Spinal cord (tissue), 10 donors: ENCODE results near the gene THOC7. TPM values are rescaled to one million over a fixed set of nuclear protein-coding genes. Genes with fewer than 3 reads are reported as not detected.

Experiments
- DNase-seq, 6 donors: peaks; one replicate each; pipeline versions ENCODE4 v3.0.0 to v3.0.0-alpha.2; 2013 to 2015; ENCODE audit warnings: low spot score in 6 of 6, low read depth in 4 of 6
- H3K27ac ChIP-seq: one replicate; pipeline ENCODE4 v1.5.1; 2013; ENCODE audit warnings: low read depth, low read length, control low read depth
- H3K27me3 ChIP-seq: one replicate; pipeline ENCODE4 v1.6.1; 2013; ENCODE audit warnings: low read length; ENCODE audit not compliant: control insufficient read depth, insufficient read depth
- H3K36me3 ChIP-seq: one replicate; pipeline ENCODE4 v1.6.1; 2013; ENCODE audit warnings: low read length; ENCODE audit not compliant: control insufficient read depth, insufficient read depth
- H3K4me1 ChIP-seq: one replicate; pipeline ENCODE4 v1.6.1; 2013; ENCODE audit warnings: low read length; ENCODE audit not compliant: control insufficient read depth, insufficient read depth
- H3K4me3 ChIP-seq: one replicate; pipeline ENCODE4 v1.5.1; 2013; ENCODE audit warnings: low read depth, low read length, control low read depth
- H3K9me3 ChIP-seq: one replicate; pipeline ENCODE4 v1.6.1; 2013; ENCODE audit warnings: low read length; ENCODE audit not compliant: control insufficient read depth, insufficient read depth
- WGBS: methylation state at CpG from one replicate; pipeline ENCODE4 v1.1.5; 2013; ENCODE audit warnings: missing lambda C conversion rate; ENCODE audit not compliant: insufficient coverage; 5-methylcytosine and 5-hydroxymethylcytosine counted together
- polyA plus RNA-seq, 2 donors: library from polyadenylated mRNA; unstranded; fragments of 120-200 nt; gene quantifications; one replicate each; pipeline ENCODE4 v1.2.1, GENCODE V29; 2013; ENCODE audit not compliant: insufficient read length in 2 of 2
- total RNA-seq, 2 donors: library from RNA; depleted of rRNA in 1 of 2; stranded (reverse); fragments of 120-200 nt in 1 of 2; fragments of >200 nt in 1 of 2; gene quantifications; one replicate each; pipeline versions ENCODE4 v1.2.3 to v1.2.4, GENCODE V29; 2013 to 2014
- donor health status: healthy.

THOC7 gene
- total and polyA plus RNA-seq, 4 donors = 47.7 to 78.9 (median 66.6) TPM

DNA sequence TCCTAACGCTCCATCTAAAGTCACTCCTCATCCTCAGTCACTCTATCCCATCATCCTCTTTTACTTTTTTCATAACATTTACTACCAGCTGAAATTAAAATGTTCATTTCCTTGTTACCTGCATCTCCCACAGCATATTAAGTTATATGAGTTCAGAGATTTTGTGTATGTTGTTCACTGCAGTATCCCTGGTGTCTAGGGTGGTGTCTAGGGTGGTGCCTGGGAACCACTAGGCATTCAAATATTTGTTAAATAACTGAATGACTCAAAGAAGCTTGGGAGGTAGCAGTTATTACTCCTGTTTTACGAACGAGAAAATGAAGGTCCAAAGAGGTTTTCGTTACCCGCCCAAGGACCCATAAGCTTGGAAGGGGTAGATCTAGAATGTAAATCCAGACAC lies 46.4 kb downstream of the THOC7 start:
- H3K27ac ChIP-seq = no peak overlapping the region
- H3K36me3 ChIP-seq = no peaks in the 10 kb centered on the region
- no peaks in the 10 kb centered on the region for H3K27me3 ChIP-seq
- no peaks in the 10 kb centered on the region for H3K9me3 ChIP-seq
- DNase-seq = no peak
- WGBS = 100% methylated on average over 1 of the region's 5 CpGs
- no peaks in the 10 kb centered on the region for H3K4me1 ChIP-seq
- no peak overlapping the region for H3K4me3 ChIP-seq

DNA sequence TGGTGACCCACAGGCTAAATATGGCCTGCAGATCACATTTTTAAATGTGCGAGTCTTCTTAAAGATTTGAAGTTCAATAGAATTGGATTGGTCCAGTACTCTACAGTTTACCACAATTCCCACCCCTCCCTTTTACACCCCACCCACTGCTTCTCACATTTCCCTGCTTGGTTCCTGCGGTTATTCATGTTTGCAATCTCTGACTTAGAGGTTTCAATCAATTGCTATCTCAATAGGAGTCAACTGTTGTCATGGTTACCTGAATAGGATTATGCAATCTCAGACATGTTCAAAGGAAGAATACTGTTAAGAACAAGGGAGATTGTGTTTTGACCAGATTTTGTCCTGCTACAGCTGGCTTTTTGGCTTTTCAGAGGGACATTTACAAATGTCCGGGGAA lies 49.4 kb downstream of the THOC7 start:
- Histone ChIP-seq H3K4me1 (no peaks in the 10 kb centered on the region), H3K27ac (no peak overlapping the region), H3K9me3 (no peaks in the 10 kb centered on the region), H3K4me3 (no peak overlapping the region), H3K36me3 (no peaks in the 10 kb centered on the region), H3K27me3 (no peaks in the 10 kb centered on the region)
- DNase-seq = peak in 2 of 6 donors; percentile 18 to 76
- no CpG with 5 or more reads among the region's 3 CpGs for WGBS

GRCh38 chr3:63809607-63810006 lies 54.0 kb downstream of the THOC7 start:
- H3K27me3 ChIP-seq = no peaks in the 10 kb centered on the region
- 100% methylated on average over 1 of the region's 6 CpGs for WGBS

GRCh38 chr3:63808633-63809032 lies 55.0 kb downstream of the THOC7 start:
- Histone ChIP-seq H3K9me3 (no peaks in the 10 kb centered on the region), H3K27ac (no peak overlapping the region), H3K27me3 (no peaks in the 10 kb centered on the region), H3K4me1 (no peaks in the 10 kb centered on the region), H3K36me3 (no peaks in the 10 kb centered on the region), H3K4me3 (no peak overlapping the region)
- no peak for DNase-seq
- WGBS = no CpG with 5 or more reads among the region's 3 CpGs

More at GRCh38 chr3:63809607-63810006, 54.0 kb downstream of the THOC7 start:
- Histone ChIP-seq H3K4me1 (no peaks in the 10 kb centered on the region), H3K27ac (no peak overlapping the region), H3K36me3 (no peaks in the 10 kb centered on the region), H3K9me3 (no peaks in the 10 kb centered on the region), H3K4me3 (no peak overlapping the region)
- no peak for DNase-seq

DNA sequence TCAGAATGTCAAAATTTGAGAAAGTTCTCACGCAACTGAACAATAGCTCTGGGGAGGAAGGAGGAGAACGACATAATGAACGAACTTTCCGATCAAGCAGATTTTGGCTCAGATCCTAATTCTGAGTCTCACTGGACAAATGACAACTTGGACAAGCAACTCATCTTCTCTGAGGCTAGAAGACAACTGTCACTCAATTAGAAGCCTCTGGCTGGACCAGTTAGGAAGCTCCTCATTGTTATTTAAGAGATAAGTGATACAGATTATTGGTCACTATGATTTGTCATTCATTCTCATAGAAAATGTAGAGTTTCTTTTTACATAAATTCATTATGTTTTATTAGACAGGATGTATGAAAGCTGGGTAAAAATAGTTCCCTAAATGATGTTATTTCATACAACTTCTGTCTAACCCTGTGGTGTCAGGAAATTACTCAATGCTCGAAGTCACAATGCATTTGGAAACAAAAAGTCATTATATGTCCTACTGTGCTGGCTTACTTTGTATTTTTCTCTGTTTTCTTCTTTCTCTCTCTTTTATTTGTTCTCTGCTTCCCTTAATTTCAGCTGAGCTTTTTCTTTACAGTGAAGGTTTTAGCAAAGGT lies 55.5 kb downstream of the THOC7 start:
- Histone ChIP-seq H3K9me3 (no peaks in the 10 kb centered on the region), H3K27me3 (no peaks in the 10 kb centered on the region), H3K27ac (no peak overlapping the region), H3K36me3 (no peaks in the 10 kb centered on the region), H3K4me1 (no peaks in the 10 kb centered on the region), H3K4me3 (no peak overlapping the region)
- WGBS = no CpG with 5 or more reads among the region's 5 CpGs
- no peak for DNase-seq

GRCh38 chr3:63803911-63804310 lies 59.7 kb downstream of the THOC7 start:
- H3K27me3 ChIP-seq = no peaks in the 10 kb centered on the region
- 81% methylated on average over 4 of the region's 5 CpGs for WGBS
- no peaks in the 10 kb centered on the region for H3K36me3 ChIP-seq
- no peak overlapping the region for H3K4me3 ChIP-seq
- H3K9me3 ChIP-seq = no peaks in the 10 kb centered on the region
- no peak for DNase-seq
- H3K4me1 ChIP-seq = no peaks in the 10 kb centered on the region
- no peak overlapping the region for H3K27ac ChIP-seq

- H3K4me1 ChIP-seq = no peaks in the 10 kb centered on the region
- peak in 1 of 6 donors; percentile 75 for DNase-seq
- H3K36me3 ChIP-seq = no peaks in the 10 kb centered on the region
- H3K27me3 ChIP-seq = no peaks in the 10 kb centered on the region
- H3K9me3 ChIP-seq = no peaks in the 10 kb centered on the region
- 54% methylated on average over 3 of the region's 5 CpGs for WGBS
- H3K27ac ChIP-seq = no peak overlapping the region
- no peak overlapping the region for H3K4me3 ChIP-seq
Measured at GRCh38 chr3:63800097-63800496, 63.5 kb downstream of the THOC7 start.

GRCh38 chr3:63798949-63799348 lies 64.7 kb downstream of the THOC7 start:
- Histone ChIP-seq H3K27me3 (no peaks in the 10 kb centered on the region), H3K9me3 (no peaks in the 10 kb centered on the region), H3K27ac (no peak overlapping the region), H3K36me3 (no peaks in the 10 kb centered on the region), H3K4me3 (no peak overlapping the region), H3K4me1 (no peaks in the 10 kb centered on the region)
- no peak for DNase-seq
- WGBS = 67% methylated on average over 1 of the region's 2 CpGs

GRCh38 chr3:63798544-63798943 lies 65.1 kb downstream of the THOC7 start:
- WGBS = no CpG with 5 or more reads among the region's 2 CpGs
- Histone ChIP-seq H3K9me3 (no peaks in the 10 kb centered on the region), H3K36me3 (no peaks in the 10 kb centered on the region), H3K4me3 (no peak overlapping the region), H3K4me1 (no peaks in the 10 kb centered on the region), H3K27me3 (no peaks in the 10 kb centered on the region), H3K27ac (no peak overlapping the region)
- no peak for DNase-seq

DNA sequence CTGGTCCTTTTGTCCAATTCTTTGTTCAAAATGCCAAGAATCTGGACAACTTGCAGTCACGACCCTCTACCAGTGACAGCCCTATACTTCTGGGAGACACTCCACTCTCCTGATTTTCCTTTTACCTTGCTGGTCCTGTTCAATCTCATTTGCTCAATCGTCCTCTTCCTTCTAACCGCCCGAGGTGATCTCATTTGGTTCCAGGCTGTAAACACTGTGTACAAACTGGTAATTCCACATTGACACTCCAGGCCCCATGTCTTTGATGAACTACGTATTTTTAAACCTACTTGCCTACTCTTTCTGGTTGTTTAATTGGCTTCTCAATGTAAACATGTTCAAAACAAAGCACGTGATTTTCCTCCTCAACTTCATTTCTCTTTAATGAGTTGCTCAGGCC lies 68.2 kb downstream of the THOC7 start:
- Histone ChIP-seq H3K4me3 (no peak overlapping the region), H3K36me3 (no peaks in the 10 kb centered on the region), H3K27me3 (no peaks in the 10 kb centered on the region), H3K4me1 (no peaks in the 10 kb centered on the region), H3K27ac (no peak overlapping the region), H3K9me3 (no peaks in the 10 kb centered on the region)
- no peak for DNase-seq
- WGBS = 54% methylated on average over 5 of the region's 6 CpGs
